HUES6 (cell line): ENCODE data around the gene HOMER2.
A peak's percentile ranks its signal among the peaks of the same experiment; 100 is the strongest.
"Not testable (repeated sequence)": the region's sequence is repeated elsewhere in the genome, so short reads cannot be mapped to it uniquely, and the experiment has no call there.

Experiments used
- H3K27ac ChIP-seq: 2 replicates; pipeline ENCODE4 v1.7.0; 2013; ENCODE audit warnings: low read depth, mild to moderate bottlenecking, low read length, inconsistent platforms
- H3K27me3 ChIP-seq: 2 replicates; pipeline ENCODE4 v1.6.1; 2013; ENCODE audit warnings: low read length; ENCODE audit not compliant: control insufficient read depth, insufficient read depth
- H3K36me3 ChIP-seq: 2 replicates; pipeline ENCODE4 v1.6.1; 2013; ENCODE audit warnings: low read length; ENCODE audit not compliant: control insufficient read depth, insufficient read depth
- H3K4me1 ChIP-seq: 2 replicates; pipeline ENCODE4 v1.6.1; 2013; ENCODE audit warnings: low read length; ENCODE audit not compliant: control insufficient read depth, insufficient read depth
- H3K4me3 ChIP-seq: 2 replicates; pipeline ENCODE4 v1.5.1; 2013; ENCODE audit warnings: low read depth, low read length
- H3K9ac ChIP-seq: one replicate; pipeline ENCODE4 v1.6.1; 2013; ENCODE audit warnings: mild to moderate bottlenecking, low read length
- H3K9me3 ChIP-seq: 2 replicates; pipeline ENCODE4 v1.6.1; 2013; ENCODE audit warnings: low read depth, low read length; ENCODE audit not compliant: control insufficient read depth, insufficient read depth

The HOMER2 gene

DNA sequence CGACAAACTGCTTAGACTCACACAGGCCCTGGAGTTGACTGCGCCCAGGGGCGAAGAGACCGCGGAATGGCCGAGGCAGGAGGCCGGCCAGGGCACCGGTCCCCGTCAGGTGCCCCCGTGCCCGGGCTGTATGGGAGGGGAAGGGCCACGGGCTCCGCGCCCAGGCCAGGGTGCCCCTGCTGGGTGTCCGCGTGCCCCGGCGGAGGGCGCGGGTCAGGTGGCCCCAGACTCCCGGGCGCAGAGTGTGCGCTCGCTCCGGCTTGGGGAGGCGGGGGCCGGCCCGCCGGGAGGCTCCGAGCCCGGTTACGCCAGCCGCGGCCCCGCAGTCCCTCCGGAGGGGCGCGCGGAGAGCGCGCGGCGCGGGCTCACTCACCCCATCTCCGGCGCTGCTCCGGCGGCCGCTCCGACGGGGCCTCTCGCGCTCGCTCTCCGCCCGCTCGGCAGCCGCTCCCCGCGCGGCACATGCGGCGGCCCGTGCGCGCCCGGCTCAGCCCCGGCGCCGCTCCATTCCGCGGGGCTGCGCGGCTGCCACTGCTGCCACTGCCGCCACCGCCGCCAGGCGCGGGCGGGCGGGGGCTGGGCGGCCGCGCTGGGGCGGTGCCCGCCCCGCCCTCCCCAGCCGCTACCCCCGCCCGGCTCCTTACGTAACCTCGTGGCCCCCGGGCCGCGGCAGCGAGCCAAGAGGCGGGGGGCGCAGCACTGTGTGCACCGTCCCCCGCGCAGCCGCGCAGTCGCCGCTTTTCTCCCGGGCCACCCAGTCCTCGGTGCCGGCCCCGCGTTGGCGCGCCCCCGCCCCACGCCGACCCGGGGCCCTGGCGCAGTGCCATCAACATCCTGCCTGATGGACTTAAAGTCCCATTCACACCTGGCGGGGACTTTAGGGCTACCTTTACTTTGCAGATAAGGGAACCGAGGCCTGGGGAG is at the start of gene HOMER2:
Gene HOMER2 (minus strand): TSS at position 563 of the 924 bp plus-strand sequence. CDS start 185 bp downstream, at position 378.
- Histone ChIP-seq H3K4me3 (peak within 1 kb of the TSS; percentile 66), H3K36me3 (no peaks in the 10 kb centered on the region), H3K27me3 (peaks cover 43% of the 10 kb centered on the region), H3K9me3 (no peaks in the 10 kb centered on the region), H3K27ac (no peak within 1 kb of the TSS), H3K9ac (peak within 1 kb of the TSS; percentile 43), H3K4me1 (peaks cover 5% of the 10 kb centered on the region; the same call in 1 of the 2 replicates)

DNA sequence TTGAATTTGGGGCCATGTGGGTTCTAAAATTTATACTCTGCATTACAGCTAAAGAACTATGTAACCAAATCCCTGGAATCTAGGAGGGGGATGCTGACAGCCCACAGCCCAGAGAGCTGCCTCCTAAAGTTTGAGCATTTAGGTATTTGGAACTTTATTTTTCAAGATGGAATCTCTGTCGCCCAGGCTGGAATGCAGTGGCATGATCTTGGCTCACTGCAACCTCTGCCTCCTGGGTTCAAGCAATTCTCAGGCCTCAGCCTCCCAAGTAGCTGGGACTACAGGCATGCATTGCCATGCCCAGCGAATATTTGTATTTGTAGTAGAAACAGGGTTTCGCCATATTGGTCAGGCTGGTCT is 48.1 kb upstream of the HOMER2 start:
- not testable (repeated sequence) for H3K4me1 ChIP-seq, H3K4me3 ChIP-seq, H3K9me3 ChIP-seq, H3K9ac ChIP-seq, H3K36me3 ChIP-seq, H3K27me3 ChIP-seq, H3K27ac ChIP-seq

GRCh38 chr15:82999905-83000671 is 47.6 kb upstream of the HOMER2 start:
- Histone ChIP-seq H3K4me1 (no peaks in the 10 kb centered on the region), H3K27me3 (no peaks in the 10 kb centered on the region), H3K36me3 (peaks cover 4% of the 10 kb centered on the region), H3K9ac (no peak overlapping the region), H3K4me3 (no peak overlapping the region), H3K27ac (no peak overlapping the region), H3K9me3 (peaks cover 3% of the 10 kb centered on the region; the same call in 1 of the 2 replicates)

GRCh38 chr15:82999426-82999825 is 46.9 kb upstream of the HOMER2 start:
- no peaks in the 10 kb centered on the region for H3K27me3 ChIP-seq
- H3K9ac ChIP-seq = no peak overlapping the region
- H3K9me3 ChIP-seq = peaks cover 3% of the 10 kb centered on the region; the same call in 1 of the 2 replicates
- no peak overlapping the region for H3K27ac ChIP-seq
- H3K4me1 ChIP-seq = no peaks in the 10 kb centered on the region
- no peak overlapping the region for H3K4me3 ChIP-seq
- H3K36me3 ChIP-seq = no peaks in the 10 kb centered on the region; the same call in 1 of the 2 replicates

DNA sequence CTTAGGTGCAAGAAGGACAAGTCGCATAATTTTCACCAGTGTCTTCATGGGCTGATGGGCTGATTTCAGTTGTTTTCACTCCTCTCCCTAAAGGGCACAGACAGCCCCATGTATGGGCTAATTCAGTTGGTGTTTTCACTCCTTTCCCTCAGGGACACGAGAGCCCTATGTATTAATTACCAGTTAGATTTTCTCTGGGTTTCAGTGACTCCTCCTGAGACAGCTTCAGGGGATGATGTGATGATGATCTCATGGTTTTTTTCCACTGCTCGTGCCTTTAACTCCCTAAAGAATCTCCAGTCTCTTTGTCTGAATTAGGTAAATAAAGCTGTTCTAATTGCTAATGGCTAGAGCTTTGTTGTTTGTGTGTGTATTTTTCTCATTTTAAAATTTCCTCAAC is 43.4 kb upstream of the HOMER2 start:
- no peak overlapping the region for H3K9ac ChIP-seq
- no peak overlapping the region for H3K4me3 ChIP-seq
- 0 out of 2 replicates have a peak, but pooled peaks cover 1% of the 10 kb centered on the region for H3K36me3 ChIP-seq
- H3K9me3 ChIP-seq = peaks cover 3% of the 10 kb centered on the region; the same call in 1 of the 2 replicates
- H3K27ac ChIP-seq = no peak overlapping the region
- no peaks in the 10 kb centered on the region for H3K4me1 ChIP-seq
- H3K27me3 ChIP-seq = no peaks in the 10 kb centered on the region

DNA sequence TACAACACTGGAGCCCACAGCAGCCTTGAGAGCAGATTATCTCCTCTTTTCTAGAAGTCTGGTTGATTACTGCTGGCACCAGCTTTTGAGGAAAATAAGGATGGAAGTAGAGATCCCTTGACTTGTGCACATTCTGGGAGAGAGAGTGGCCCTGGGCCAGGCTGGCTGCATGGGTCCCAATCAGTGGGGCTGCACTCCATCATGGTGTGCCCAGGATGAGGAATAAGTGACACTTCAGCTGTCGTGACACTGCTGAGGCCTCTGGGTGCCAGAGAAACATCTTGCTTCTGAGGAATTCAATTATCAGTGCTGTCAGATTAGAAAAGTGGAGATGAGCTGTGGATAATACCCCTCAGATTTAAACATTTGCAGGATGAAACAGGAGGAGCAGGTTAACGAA is 42.6 kb upstream of the HOMER2 start:
- H3K9me3 ChIP-seq = peaks cover 3% of the 10 kb centered on the region; the same call in 1 of the 2 replicates
- H3K27ac ChIP-seq = no peak overlapping the region
- H3K4me3 ChIP-seq = no peak overlapping the region
- peaks cover 6% of the 10 kb centered on the region for H3K36me3 ChIP-seq
- H3K27me3 ChIP-seq = no peaks in the 10 kb centered on the region
- no peaks in the 10 kb centered on the region for H3K4me1 ChIP-seq
- H3K9ac ChIP-seq = no peak overlapping the region

GRCh38 chr15:82993144-82993543 is 40.6 kb upstream of the HOMER2 start:
- peaks cover 18% of the 10 kb centered on the region for H3K36me3 ChIP-seq
- H3K27me3 ChIP-seq = no peaks in the 10 kb centered on the region
- H3K4me3 ChIP-seq = no peak overlapping the region
- no peak overlapping the region for H3K9ac ChIP-seq
- H3K4me1 ChIP-seq = no peaks in the 10 kb centered on the region
- H3K9me3 ChIP-seq = no peaks in the 10 kb centered on the region
- H3K27ac ChIP-seq = no peak overlapping the region

DNA sequence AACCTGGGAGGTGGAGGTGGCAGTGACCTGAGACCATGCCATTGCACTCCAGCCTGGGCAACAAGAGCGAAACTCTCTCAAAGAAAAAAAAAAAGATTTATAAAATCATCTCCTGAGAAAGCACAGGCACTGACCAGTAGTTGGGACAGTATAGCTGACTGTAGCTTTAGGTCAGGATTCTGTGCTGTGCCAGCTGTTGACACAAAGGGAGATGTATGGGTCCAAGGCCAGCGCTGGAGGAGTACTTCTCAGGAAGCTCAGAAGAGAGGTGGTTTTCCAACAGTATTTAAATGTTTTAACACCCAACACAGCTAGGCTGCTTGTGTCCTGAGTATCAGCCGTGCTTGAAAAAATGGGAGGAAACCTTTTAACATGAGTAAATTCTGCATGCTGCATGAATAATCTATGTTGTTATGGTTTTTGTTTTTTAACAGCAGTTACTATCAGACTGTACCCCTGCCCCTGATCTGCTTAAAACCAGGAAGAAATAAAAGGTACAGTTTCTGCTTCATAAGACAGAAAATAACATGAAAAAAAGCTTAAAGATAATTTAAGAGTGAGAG is 40.0 kb upstream of the HOMER2 start:
- no peaks in the 10 kb centered on the region for H3K9me3 ChIP-seq
- H3K27me3 ChIP-seq = no peaks in the 10 kb centered on the region
- no peaks in the 10 kb centered on the region for H3K4me1 ChIP-seq
- no peak overlapping the region for H3K27ac ChIP-seq
- no peak overlapping the region for H3K4me3 ChIP-seq
- H3K36me3 ChIP-seq = peaks cover 20% of the 10 kb centered on the region
- no peak overlapping the region for H3K9ac ChIP-seq

- H3K9me3 ChIP-seq = 0 out of 2 replicates have a peak, but pooled peaks cover 4% of the 10 kb centered on the region
- H3K27ac ChIP-seq = 0 out of 2 replicates have a peak overlapping the region, but pooled peaks have one; percentile 11
- H3K27me3 ChIP-seq = peaks cover 6% of the 10 kb centered on the region; the same call in 1 of the 2 replicates
- H3K9ac ChIP-seq = peak overlapping the region; percentile 85
- no peaks in the 10 kb centered on the region for H3K4me1 ChIP-seq
- peaks cover 20% of the 10 kb centered on the region for H3K36me3 ChIP-seq
- H3K4me3 ChIP-seq = peak overlapping the region; percentile 75
These were observed 33.9 kb upstream of the HOMER2 start for GRCh38 chr15:82986442-82986780.

- peaks cover 18% of the 10 kb centered on the region for H3K36me3 ChIP-seq
- H3K4me3 ChIP-seq = peak within 1 kb of the TSS; percentile 75
- H3K9me3 ChIP-seq = 0 out of 2 replicates have a peak, but pooled peaks cover 4% of the 10 kb centered on the region
- H3K9ac ChIP-seq = peak within 1 kb of the TSS; percentile 85
- 0 out of 2 replicates have a peak within 1 kb of the TSS, but pooled peaks have one; percentile 11 for H3K27ac ChIP-seq
- peaks cover 6% of the 10 kb centered on the region; the same call in 1 of the 2 replicates for H3K27me3 ChIP-seq
- H3K4me1 ChIP-seq = no peaks in the 10 kb centered on the region
These were observed 33.3 kb upstream of the HOMER2 start, which contains the start of gene RAMAC for GRCh38 chr15:82985688-82986441. RAMAC (plus strand) TSS chr15:82986210; CDS start chr15:82989019, 2,809 bp downstream.
